CD4-positive, alpha-beta T cell (primary cell): ENCODE results near the gene COL7A1. TPM values are rescaled to one million over a fixed set of nuclear protein-coding genes. Genes with fewer than 3 reads are reported as not detected.

ENCODE experiments used
- ATAC-seq: fragments of 200-7000 bp; cut with Tn5 transposase; one replicate; pipeline ENCODE4 v1.10.0; 2022; ENCODE audit warnings: mild to moderate bottlenecking; ENCODE audit not compliant: poor library complexity
- CTCF ChIA-PET: fragments of 350-600 bp; sonication (Branson Sonifier 250); formaldehyde crosslinking; loops from one replicate; lab custom pipeline; 2021; ENCODE audit warnings: antibody characterized with exemption, inconsistent platforms; lab: Charles Lee
- POLR2A ChIA-PET: fragments of 350-600 bp; sonication (Branson Sonifier 250); formaldehyde crosslinking; loops from one replicate; lab custom pipeline; 2021; ENCODE audit warnings: antibody characterized with exemption, inconsistent platforms; lab: Charles Lee
- DNase-seq, 14 experiments: peaks; one replicate each; pipeline ENCODE4 v3.0.0-alpha.2; 2013 to 2020; ENCODE audit warnings: mixed read lengths in 2 of 14
- H3K27ac ChIP-seq, 2 donors: one replicate each; pipeline versions ENCODE4 v1.5.1 to v1.7.0; 2013; ENCODE audit warnings: low read length in 2 of 2, low read depth in 1 of 2, mild to moderate bottlenecking in 1 of 2
- H3K27me3 ChIP-seq, 2 experiments: 1 replicate in 1 of 2; 2 replicates in 1 of 2; pipeline versions ENCODE4 v1.6.1 to v1.7.0; 2013; ENCODE audit warnings: low read length in 2 of 2, control low read depth in 1 of 2, mild to moderate bottlenecking in 1 of 2, moderate library complexity in 1 of 2; ENCODE audit not compliant: insufficient read depth in 2 of 2, control insufficient read depth in 1 of 2
- H3K36me3 ChIP-seq: one replicate; pipeline ENCODE4 v1.6.1; 2013; ENCODE audit warnings: low read length, control low read depth; ENCODE audit not compliant: insufficient read depth
- H3K4me1 ChIP-seq: one replicate; pipeline ENCODE4 v1.6.1; 2013; ENCODE audit warnings: low read length, control low read depth; ENCODE audit not compliant: insufficient read depth
- H3K4me3 ChIP-seq: one replicate; pipeline ENCODE4 v1.5.1; 2013; ENCODE audit warnings: mild to moderate bottlenecking, low read length, moderate library complexity
- H3K9me3 ChIP-seq, 2 experiments: 1 replicate in 1 of 2; 2 replicates in 1 of 2; pipeline versions ENCODE4 v1.6.1 to v1.7.0; 2013; ENCODE audit warnings: low read length in 2 of 2, mild to moderate bottlenecking in 2 of 2, control low read depth in 1 of 2, moderate library complexity in 1 of 2; ENCODE audit not compliant: control insufficient read depth in 1 of 2, insufficient read depth in 1 of 2
- H3K27ac Mint-ChIP-seq: one replicate; pipeline ENCODE4 v1.8.0; 2020; ENCODE audit warnings: mixed read lengths
- H3K27me3 Mint-ChIP-seq: one replicate; pipeline ENCODE4 v1.8.0; 2021; ENCODE audit warnings: mixed read lengths
- H3K36me3 Mint-ChIP-seq: one replicate; pipeline ENCODE4 v1.8.0; 2021; ENCODE audit warnings: low read depth, mixed read lengths
- H3K4me1 Mint-ChIP-seq: one replicate; pipeline ENCODE4 v1.8.0; 2021; ENCODE audit warnings: low read depth, mixed read lengths
- H3K4me3 Mint-ChIP-seq: one replicate; pipeline ENCODE4 v1.8.0; 2020; ENCODE audit warnings: mild to moderate bottlenecking, mixed read lengths
- H3K9me3 Mint-ChIP-seq: one replicate; pipeline ENCODE4 v1.8.0; 2020; ENCODE audit warnings: mixed read lengths
- intact Hi-C, 2 experiments: fragments of 100-400 bp; cut with DNase I in 1 of 2; cut with micrococcal nuclease in 1 of 2; formaldehyde crosslinking; loops; one replicate each; pipeline versions ENCODE4 v1.15.1 to v1.9.0; 2023 to 2025; cut with DNase I, micrococcal nuclease
- total RNA-seq, 174 experiments: library from RNA in 2 of 174; stranded (reverse) in 2 of 174; gene quantifications; one replicate each; pipeline ENCODE4 v1.2.3 and lab custom pipeline; 2021 to 2026
- TF ChIP-seq, protein P1 (sequence below): fragments of 200-600 bp; IDR thresholded peaks from one replicate; pipeline ENCODE4 v1.8.0; 2022; ENCODE audit warnings: antibody characterized with exemption, mild to moderate bottlenecking

The COL7A1 gene
- total RNA-seq, 2 experiments from 2014 or later = 0.73 to 0.93 TPM

DNA sequence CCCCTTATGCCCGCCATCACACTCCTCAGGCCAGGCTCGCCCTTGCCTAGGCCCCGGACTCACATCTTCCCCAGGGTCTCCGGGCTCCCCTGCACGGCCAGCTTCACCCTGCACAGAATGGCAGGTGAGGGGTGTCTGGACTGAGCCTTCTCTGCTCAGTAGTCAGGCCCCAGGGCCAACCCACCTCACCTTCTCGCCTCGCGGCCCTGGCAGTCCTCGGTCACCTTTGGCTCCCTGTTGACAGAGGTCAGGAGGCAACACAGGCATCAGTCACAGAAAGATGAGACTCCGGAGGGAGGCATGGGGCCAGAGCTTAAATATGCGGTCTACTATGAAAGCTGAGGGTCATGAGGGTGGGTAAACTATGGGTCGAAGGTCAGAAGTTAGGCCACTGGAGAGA, 23.2 kb downstream of the COL7A1 start:
- H3K9me3 ChIP-seq = no peaks in the 10 kb centered on the region
- TF ChIP-seq, protein P1, sequence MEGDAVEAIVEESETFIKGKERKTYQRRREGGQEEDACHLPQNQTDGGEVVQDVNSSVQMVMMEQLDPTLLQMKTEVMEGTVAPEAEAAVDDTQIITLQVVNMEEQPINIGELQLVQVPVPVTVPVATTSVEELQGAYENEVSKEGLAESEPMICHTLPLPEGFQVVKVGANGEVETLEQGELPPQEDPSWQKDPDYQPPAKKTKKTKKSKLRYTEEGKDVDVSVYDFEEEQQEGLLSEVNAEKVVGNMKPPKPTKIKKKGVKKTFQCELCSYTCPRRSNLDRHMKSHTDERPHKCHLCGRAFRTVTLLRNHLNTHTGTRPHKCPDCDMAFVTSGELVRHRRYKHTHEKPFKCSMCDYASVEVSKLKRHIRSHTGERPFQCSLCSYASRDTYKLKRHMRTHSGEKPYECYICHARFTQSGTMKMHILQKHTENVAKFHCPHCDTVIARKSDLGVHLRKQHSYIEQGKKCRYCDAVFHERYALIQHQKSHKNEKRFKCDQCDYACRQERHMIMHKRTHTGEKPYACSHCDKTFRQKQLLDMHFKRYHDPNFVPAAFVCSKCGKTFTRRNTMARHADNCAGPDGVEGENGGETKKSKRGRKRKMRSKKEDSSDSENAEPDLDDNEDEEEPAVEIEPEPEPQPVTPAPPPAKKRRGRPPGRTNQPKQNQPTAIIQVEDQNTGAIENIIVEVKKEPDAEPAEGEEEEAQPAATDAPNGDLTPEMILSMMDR = no peak
- no peak for DNase-seq
- Mint-ChIP-seq H3K27ac (no peak overlapping the region), H3K4me3 (no peak overlapping the region), H3K9me3 (no peaks in the 10 kb centered on the region), H3K36me3 (no peaks in the 10 kb centered on the region), H3K27me3 (no peaks in the 10 kb centered on the region), H3K4me1 (no peaks in the 10 kb centered on the region)
- H3K27ac ChIP-seq = no peak overlapping the region
- H3K36me3 ChIP-seq = no peaks in the 10 kb centered on the region
- ChIA-PET CTCF (no interaction called here), POLR2A (no interaction called here)
- no peaks in the 10 kb centered on the region for H3K4me1 ChIP-seq
- H3K4me3 ChIP-seq = no peak overlapping the region
- H3K27me3 ChIP-seq = no peaks in the 10 kb centered on the region
- intact Hi-C loops = no loop called here
- ATAC-seq = no peak

DNA sequence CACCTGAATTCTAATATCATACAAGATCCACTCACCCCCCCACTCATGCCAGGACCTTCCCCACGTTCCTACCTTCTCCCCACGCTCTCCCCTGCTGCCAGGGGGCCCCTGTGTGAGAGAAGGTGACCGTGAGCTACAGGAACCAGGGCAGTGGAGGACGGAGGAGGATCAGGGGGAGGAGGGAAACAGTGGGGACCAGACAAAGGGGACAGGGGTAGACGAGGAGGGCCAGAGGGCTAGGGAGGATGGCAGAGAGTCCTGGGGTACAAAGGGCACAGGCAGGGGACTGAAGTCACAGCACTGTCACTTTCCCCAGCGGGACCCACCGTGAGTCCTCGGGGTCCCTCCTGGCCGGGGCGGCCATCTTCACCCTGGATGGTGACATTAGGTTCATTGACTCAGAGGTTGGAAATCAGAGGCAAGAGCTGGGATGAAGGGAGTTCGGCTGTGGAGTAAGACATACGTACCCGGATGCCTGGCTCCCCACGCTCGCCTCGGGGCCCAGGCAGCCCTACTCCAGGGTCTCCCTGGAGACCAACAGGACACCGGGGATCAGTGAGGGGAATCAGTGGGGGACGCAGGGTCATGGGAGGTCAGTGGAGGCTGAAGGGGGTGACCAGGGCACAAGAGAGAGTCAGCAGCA, 25.2 kb downstream of the COL7A1 start:
- intact Hi-C loops = no loop called here
- ATAC-seq (no peak), DNase-seq (no peak)
- ChIA-PET POLR2A (no interaction called here), CTCF (no interaction called here)
- Histone ChIP-seq H3K27ac (no peak overlapping the region), H3K9me3 (no peaks in the 10 kb centered on the region), H3K4me3 (no peak overlapping the region), H3K27me3 (no peaks in the 10 kb centered on the region), H3K36me3 (no peaks in the 10 kb centered on the region), H3K4me1 (no peaks in the 10 kb centered on the region)
- H3K9me3 Mint-ChIP-seq = no peaks in the 10 kb centered on the region
- TF ChIP-seq, protein P1 = no peak
- H3K27ac Mint-ChIP-seq = no peak overlapping the region
- H3K36me3 Mint-ChIP-seq = no peaks in the 10 kb centered on the region
- H3K4me3 Mint-ChIP-seq = no peak overlapping the region
- H3K27me3 Mint-ChIP-seq = no peaks in the 10 kb centered on the region
- no peaks in the 10 kb centered on the region for H3K4me1 Mint-ChIP-seq

DNA sequence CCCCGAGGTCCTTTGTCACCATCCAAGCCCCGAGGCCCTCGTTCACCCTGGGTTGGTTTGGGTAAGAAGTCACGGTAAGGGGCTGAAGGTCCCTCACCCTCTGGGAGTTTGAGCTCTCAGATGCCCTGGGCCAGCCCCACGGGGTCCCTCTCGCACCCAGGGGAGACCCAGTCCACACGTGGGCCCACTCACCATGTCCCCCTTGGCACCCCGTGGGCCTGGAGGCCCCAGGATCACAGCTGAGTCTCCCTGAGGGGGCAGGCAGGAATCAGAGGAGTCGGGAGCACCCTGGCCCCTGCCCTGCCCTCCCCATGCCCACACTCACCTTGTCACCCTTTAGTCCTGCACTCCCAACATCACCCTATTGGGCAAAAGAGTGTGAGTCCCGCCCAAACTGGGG, 25.7 kb downstream of the COL7A1 start:
- POLR2A ChIA-PET = no interaction called here

More for the DNA sequence above, 25.7 kb downstream of the COL7A1 start:
- DNase-seq (no peak), ATAC-seq (no peak)
- Mint-ChIP-seq H3K27ac (no peak overlapping the region), H3K36me3 (no peaks in the 10 kb centered on the region), H3K4me3 (no peak overlapping the region), H3K27me3 (no peaks in the 10 kb centered on the region), H3K9me3 (no peaks in the 10 kb centered on the region), H3K4me1 (no peaks in the 10 kb centered on the region)
- no peaks in the 10 kb centered on the region for H3K27me3 ChIP-seq
- peaks cover 2% of the 10 kb centered on the region for H3K4me1 ChIP-seq
- H3K4me3 ChIP-seq = no peak overlapping the region
- no peaks in the 10 kb centered on the region for H3K36me3 ChIP-seq
- TF ChIP-seq, protein P1 = no peak
- no peaks in the 10 kb centered on the region for H3K9me3 ChIP-seq
- intact Hi-C loops = no loop called here
- H3K27ac ChIP-seq = no peak overlapping the region
- CTCF ChIA-PET = no interaction called here
